ENCODE measurements around the gene DNAH6.

DNAH6 gene

GRCh38 chr2:84526562-84526961 is 10.3 kb downstream of the DNAH6 start:
- H3K27ac ChIP-seq (ENCODE audit: poor library complexity, severe bottlenecking), result no peak overlapping the region
- H3K9me3 ChIP-seq (ENCODE audit: severe bottlenecking), result no peaks in the 10 kb centered on the region
- H3K27me3 ChIP-seq (ENCODE audit: insufficient read depth, poor library complexity, severe bottlenecking), result no peaks in the 10 kb centered on the region
- DNase-seq (ENCODE audit: low spot score), result no peak
- TF ChIP-seq, protein P1, sequence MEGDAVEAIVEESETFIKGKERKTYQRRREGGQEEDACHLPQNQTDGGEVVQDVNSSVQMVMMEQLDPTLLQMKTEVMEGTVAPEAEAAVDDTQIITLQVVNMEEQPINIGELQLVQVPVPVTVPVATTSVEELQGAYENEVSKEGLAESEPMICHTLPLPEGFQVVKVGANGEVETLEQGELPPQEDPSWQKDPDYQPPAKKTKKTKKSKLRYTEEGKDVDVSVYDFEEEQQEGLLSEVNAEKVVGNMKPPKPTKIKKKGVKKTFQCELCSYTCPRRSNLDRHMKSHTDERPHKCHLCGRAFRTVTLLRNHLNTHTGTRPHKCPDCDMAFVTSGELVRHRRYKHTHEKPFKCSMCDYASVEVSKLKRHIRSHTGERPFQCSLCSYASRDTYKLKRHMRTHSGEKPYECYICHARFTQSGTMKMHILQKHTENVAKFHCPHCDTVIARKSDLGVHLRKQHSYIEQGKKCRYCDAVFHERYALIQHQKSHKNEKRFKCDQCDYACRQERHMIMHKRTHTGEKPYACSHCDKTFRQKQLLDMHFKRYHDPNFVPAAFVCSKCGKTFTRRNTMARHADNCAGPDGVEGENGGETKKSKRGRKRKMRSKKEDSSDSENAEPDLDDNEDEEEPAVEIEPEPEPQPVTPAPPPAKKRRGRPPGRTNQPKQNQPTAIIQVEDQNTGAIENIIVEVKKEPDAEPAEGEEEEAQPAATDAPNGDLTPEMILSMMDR (IDR thresholded peaks at IDR 0.05; ENCODE audit: poor library complexity, severe bottlenecking), result peak; percentile 14
- ATAC-seq (ENCODE audit: low read depth), result no peak
- H3K4me3 ChIP-seq (ENCODE audit: severe bottlenecking), result no peak overlapping the region
- no peaks in the 10 kb centered on the region for H3K36me3 ChIP-seq (ENCODE audit: low read depth)
- no peaks in the 10 kb centered on the region for H3K4me1 ChIP-seq (ENCODE audit: insufficient read depth, poor library complexity, severe bottlenecking)

GRCh38 chr2:84527137-84528129 is 11.1 kb downstream of the DNAH6 start:
- Histone ChIP-seq H3K27me3 (ENCODE audit: insufficient read depth, poor library complexity, severe bottlenecking) (peaks cover 3% of the 10 kb centered on the region), H3K4me1 (ENCODE audit: insufficient read depth, poor library complexity, severe bottlenecking) (no peaks in the 10 kb centered on the region), H3K36me3 (ENCODE audit: low read depth) (no peaks in the 10 kb centered on the region), H3K9me3 (ENCODE audit: severe bottlenecking) (no peaks in the 10 kb centered on the region), H3K27ac (ENCODE audit: poor library complexity, severe bottlenecking) (no peak overlapping the region), H3K4me3 (ENCODE audit: severe bottlenecking) (no peak overlapping the region)
- TF ChIP-seq, protein P1 (IDR thresholded peaks at IDR 0.05; ENCODE audit: poor library complexity, severe bottlenecking), result no peak
- DNase-seq (ENCODE audit: low spot score), result no peak
- ATAC-seq (ENCODE audit: low read depth), result no peak

- H3K4me1 ChIP-seq (ENCODE audit: insufficient read depth, poor library complexity, severe bottlenecking), result no peaks in the 10 kb centered on the region
- TF ChIP-seq, protein P1 (IDR thresholded peaks at IDR 0.05; ENCODE audit: poor library complexity, severe bottlenecking), result no peak
- ATAC-seq (ENCODE audit: low read depth), result no peak
- no peak overlapping the region for H3K27ac ChIP-seq (ENCODE audit: poor library complexity, severe bottlenecking)
- no peaks in the 10 kb centered on the region for H3K9me3 ChIP-seq (ENCODE audit: severe bottlenecking)
- no peak overlapping the region for H3K4me3 ChIP-seq (ENCODE audit: severe bottlenecking)
- H3K27me3 ChIP-seq (ENCODE audit: insufficient read depth, poor library complexity, severe bottlenecking), result peaks cover 11% of the 10 kb centered on the region
- DNase-seq (ENCODE audit: low spot score), result no peak
- no peaks in the 10 kb centered on the region for H3K36me3 ChIP-seq (ENCODE audit: low read depth)
Measured at GRCh38 chr2:84532291-84532690, 16.0 kb downstream of the DNAH6 start.

DNA sequence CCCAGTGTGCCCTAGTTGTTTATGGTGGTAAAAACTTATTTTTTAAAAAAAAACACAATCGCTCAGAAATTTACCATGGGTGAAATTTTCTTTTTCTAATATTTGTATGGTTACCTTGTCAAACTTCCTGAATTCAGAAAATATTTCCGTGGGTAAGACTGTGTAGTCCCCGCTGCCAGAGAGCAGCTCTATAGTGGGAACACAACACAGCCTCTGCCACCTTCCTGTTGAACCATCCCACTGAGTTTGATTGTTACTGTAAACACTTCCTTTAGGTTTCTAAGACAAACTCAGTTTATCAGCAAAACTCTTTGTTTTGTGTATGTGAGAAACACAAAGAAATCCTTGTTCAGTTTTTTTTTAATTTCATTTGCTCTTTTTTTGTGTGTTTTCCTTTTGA is 17.9 kb downstream of the DNAH6 start:
- TF ChIP-seq, protein P1 (IDR thresholded peaks at IDR 0.05; ENCODE audit: poor library complexity, severe bottlenecking), result no peak

DNA sequence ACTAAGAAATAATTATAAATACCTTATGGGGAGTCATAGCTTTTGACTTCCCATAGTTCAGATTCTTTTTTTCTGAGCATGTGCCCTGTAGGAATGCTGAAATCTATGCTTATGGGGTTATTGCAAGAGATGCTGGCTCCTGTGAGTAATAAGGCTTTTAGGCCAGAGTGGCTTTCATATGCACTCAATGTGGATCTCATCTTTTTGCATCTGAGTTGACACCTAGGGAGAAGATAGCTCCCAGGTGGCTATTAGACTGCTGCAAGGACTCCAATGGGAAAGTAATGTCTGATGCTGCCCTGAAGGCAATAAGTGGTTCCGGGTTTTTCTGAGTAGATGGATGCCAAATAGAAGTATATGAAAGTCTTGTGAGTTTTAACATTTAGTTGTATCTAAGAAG is 21.0 kb downstream of the DNAH6 start:
- H3K4me1 ChIP-seq (ENCODE audit: insufficient read depth, poor library complexity, severe bottlenecking), result no peaks in the 10 kb centered on the region

More for the DNA sequence above, 17.9 kb downstream of the DNAH6 start:
- no peaks in the 10 kb centered on the region for H3K9me3 ChIP-seq (ENCODE audit: severe bottlenecking)
- no peak for ATAC-seq (ENCODE audit: low read depth)
- H3K36me3 ChIP-seq (ENCODE audit: low read depth), result no peaks in the 10 kb centered on the region
- H3K27me3 ChIP-seq (ENCODE audit: insufficient read depth, poor library complexity, severe bottlenecking), result peaks cover 11% of the 10 kb centered on the region
- no peaks in the 10 kb centered on the region for H3K4me1 ChIP-seq (ENCODE audit: insufficient read depth, poor library complexity, severe bottlenecking)
- H3K4me3 ChIP-seq (ENCODE audit: severe bottlenecking), result no peak overlapping the region
- no peak for DNase-seq (ENCODE audit: low spot score)
- H3K27ac ChIP-seq (ENCODE audit: poor library complexity, severe bottlenecking), result no peak overlapping the region

More for the DNA sequence above, 21.0 kb downstream of the DNAH6 start:
- Histone ChIP-seq H3K27me3 (ENCODE audit: insufficient read depth, poor library complexity, severe bottlenecking) (peaks cover 8% of the 10 kb centered on the region), H3K36me3 (ENCODE audit: low read depth) (no peaks in the 10 kb centered on the region), H3K27ac (ENCODE audit: poor library complexity, severe bottlenecking) (no peak overlapping the region), H3K4me3 (ENCODE audit: severe bottlenecking) (no peak overlapping the region), H3K9me3 (ENCODE audit: severe bottlenecking) (no peaks in the 10 kb centered on the region)
- DNase-seq (ENCODE audit: low spot score) (no peak), ATAC-seq (ENCODE audit: low read depth) (no peak)
- TF ChIP-seq, protein P1 (IDR thresholded peaks at IDR 0.05; ENCODE audit: poor library complexity, severe bottlenecking), result no peak
